PC-9 (cell line): ENCODE results near the gene POP5. TPM values are rescaled to one million over a fixed set of nuclear protein-coding genes. Genes with fewer than 3 reads are reported as not detected.

Source experiments
- BruUV-seq: library from RNA; stranded (reverse); fragments of 400-500 nt; replicated peaks from 2 replicates; lab custom pipeline; 2021; lab: Mats Ljungman, UMichigan
- CTCF ChIA-PET: fragments of 300-600 bp; sonication (Branson Sonifier 250); formaldehyde crosslinking; loops from one replicate; lab custom pipeline; 2022; ENCODE audit warnings: antibody characterized with exemption; lab: Charles Lee
- POLR2A ChIA-PET: fragments of 300-600 bp; sonication (Branson Sonifier 250); formaldehyde crosslinking; loops from one replicate; lab custom pipeline; 2022; ENCODE audit warnings: antibody characterized with exemption; ENCODE audit not compliant: unreplicated experiment; lab: Charles Lee
- DNase-seq, 2 experiments: peaks; one replicate each; pipeline versions ENCODE4 v3.0.0 to v3.0.0-alpha.2; 2015 to 2022; ENCODE audit warnings: mixed read lengths in 1 of 2
- H2AFZ ChIP-seq: fragments of 200-600 bp; sonication (generic); 2 replicates; pipeline ENCODE4 v1.8.1; 2017; ENCODE audit warnings: antibody characterized with exemption
- H3F3A ChIP-seq: fragments of 200-600 bp; sonication (generic); 2 replicates; pipeline ENCODE4 v1.8.1; 2017; ENCODE audit warnings: antibody characterized with exemption, mild to moderate bottlenecking, low read depth; ENCODE audit not compliant: insufficient read depth
- H3K27ac ChIP-seq: fragments of 200-600 bp; sonication (generic); 2 replicates; pipeline ENCODE4 v1.6.1; 2016; ENCODE audit warnings: mixed run types
- H3K27me3 ChIP-seq: fragments of 200-600 bp; sonication (generic); 2 replicates; pipeline ENCODE4 v1.6.1; 2016; ENCODE audit warnings: low read depth, mixed run types; ENCODE audit not compliant: insufficient read depth
- H3K36me3 ChIP-seq: fragments of 200-600 bp; sonication (generic); 2 replicates; pipeline ENCODE4 v1.6.1; 2016; ENCODE audit warnings: low read depth, mixed run types
- H3K4me1 ChIP-seq: fragments of 200-600 bp; sonication (generic); replicated peaks from 2 replicates; pipeline ENCODE4 v1.6.1; 2016; ENCODE audit warnings: mixed run types; ENCODE audit not compliant: insufficient read depth
- H3K4me2 ChIP-seq: fragments of 200-600 bp; sonication (generic); 2 replicates; pipeline ENCODE4 v1.6.1; 2017; ENCODE audit warnings: mixed run types
- H3K4me3 ChIP-seq: fragments of 200-600 bp; sonication (generic); 2 replicates; pipeline ENCODE4 v1.6.1; 2016; ENCODE audit warnings: mixed run types
- H3K79me2 ChIP-seq: fragments of 200-600 bp; sonication (generic); 2 replicates; pipeline ENCODE4 v1.6.1; 2017; ENCODE audit warnings: low read depth, mixed run types
- H3K9me2 ChIP-seq: fragments of 200-600 bp; sonication (generic); 2 replicates; pipeline ENCODE4 v1.8.1; 2017; ENCODE audit warnings: mild to moderate bottlenecking; ENCODE audit not compliant: insufficient read depth
- H3K9me3 ChIP-seq: fragments of 200-600 bp; sonication (generic); 2 replicates; pipeline ENCODE4 v1.8.1; 2016; ENCODE audit warnings: low read depth; ENCODE audit not compliant: insufficient read depth
- H4K20me1 ChIP-seq: fragments of 200-600 bp; sonication (generic); 2 replicates; pipeline ENCODE4 v1.8.1; 2017; ENCODE audit not compliant: insufficient read depth
- EZH2 ChIP-seq: fragments of 200-600 bp; sonication (generic); IDR thresholded peaks from 2 replicates; pipeline ENCODE4 v1.8.0; 2017; ENCODE audit warnings: antibody characterized with exemption, low read depth
- intact Hi-C: fragments of 100-400 bp; cut with micrococcal nuclease; formaldehyde crosslinking; loops from one replicate; pipeline ENCODE4 v1.10.0; 2022; ENCODE audit not compliant: unreplicated experiment
- total RNA-seq: library from RNA; stranded (reverse); gene quantifications from 2 replicates; pipeline ENCODE4 v1.2.3, GENCODE V29; 2021
- TF ChIP-seq, protein P1 (sequence below): fragments of 200-600 bp; sonication (generic); conservative IDR thresholded peaks from 2 replicates; pipeline ENCODE4 v1.6.1; 2017; ENCODE audit warnings: mixed run types, antibody characterized with exemption, mild to moderate bottlenecking, moderate library complexity

POP5 gene
- total RNA-seq, 1 experiment from 2014 or later, result 26.5 TPM

DNA sequence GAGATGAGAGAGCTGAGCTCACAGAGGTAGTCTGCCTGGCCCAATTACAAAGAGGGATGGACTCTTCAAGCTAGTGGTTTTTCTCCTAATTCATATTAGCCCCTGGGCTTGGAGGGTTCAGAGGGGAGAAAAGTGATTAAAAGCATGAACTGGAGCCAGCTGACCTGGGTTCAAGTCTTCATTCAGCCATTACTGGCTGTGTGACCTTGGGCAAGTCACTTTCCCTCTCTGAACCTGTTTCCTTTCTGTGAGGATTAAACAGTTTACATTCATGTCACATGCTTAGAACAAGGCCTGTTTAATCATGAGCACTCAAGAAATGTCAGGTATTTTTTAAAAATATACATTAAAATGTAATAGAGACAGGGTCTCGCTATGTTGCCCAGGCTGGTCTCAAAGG is 7.2 kb upstream of the POP5 start:
- BruUV-seq, result no TSS peak

DNA sequence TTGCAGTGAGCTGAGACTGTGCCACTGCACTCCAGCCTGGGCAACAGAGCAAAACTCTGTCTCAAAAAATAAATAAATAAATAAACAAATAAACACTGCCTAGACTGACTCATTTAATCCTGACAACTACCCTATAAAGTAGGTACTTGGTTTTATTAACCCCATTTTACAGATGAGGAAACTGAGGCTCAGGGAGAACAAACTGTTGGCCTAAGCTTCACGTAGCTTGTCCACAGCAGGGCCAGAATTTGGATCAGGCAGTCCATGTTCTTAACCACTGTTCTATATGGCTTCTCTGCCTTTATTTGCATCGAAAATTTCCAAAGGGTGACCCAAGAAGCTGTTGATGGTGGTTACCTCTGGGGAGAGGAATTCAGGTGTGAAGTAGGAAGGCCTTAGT is 5.7 kb upstream of the POP5 start:
- no peak overlapping the region for H3K4me3 ChIP-seq
- H3K4me1 ChIP-seq, result 0 out of 2 replicates have a peak, but pooled peaks cover 14% of the 10 kb centered on the region
- H2AFZ ChIP-seq, result no peak overlapping the region
- POLR2A ChIA-PET, result no interaction called here
- TF ChIP-seq EZH2, result no peak
- TF ChIP-seq, protein P1, sequence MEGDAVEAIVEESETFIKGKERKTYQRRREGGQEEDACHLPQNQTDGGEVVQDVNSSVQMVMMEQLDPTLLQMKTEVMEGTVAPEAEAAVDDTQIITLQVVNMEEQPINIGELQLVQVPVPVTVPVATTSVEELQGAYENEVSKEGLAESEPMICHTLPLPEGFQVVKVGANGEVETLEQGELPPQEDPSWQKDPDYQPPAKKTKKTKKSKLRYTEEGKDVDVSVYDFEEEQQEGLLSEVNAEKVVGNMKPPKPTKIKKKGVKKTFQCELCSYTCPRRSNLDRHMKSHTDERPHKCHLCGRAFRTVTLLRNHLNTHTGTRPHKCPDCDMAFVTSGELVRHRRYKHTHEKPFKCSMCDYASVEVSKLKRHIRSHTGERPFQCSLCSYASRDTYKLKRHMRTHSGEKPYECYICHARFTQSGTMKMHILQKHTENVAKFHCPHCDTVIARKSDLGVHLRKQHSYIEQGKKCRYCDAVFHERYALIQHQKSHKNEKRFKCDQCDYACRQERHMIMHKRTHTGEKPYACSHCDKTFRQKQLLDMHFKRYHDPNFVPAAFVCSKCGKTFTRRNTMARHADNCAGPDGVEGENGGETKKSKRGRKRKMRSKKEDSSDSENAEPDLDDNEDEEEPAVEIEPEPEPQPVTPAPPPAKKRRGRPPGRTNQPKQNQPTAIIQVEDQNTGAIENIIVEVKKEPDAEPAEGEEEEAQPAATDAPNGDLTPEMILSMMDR, result no peak
- no peak for DNase-seq
- no peak overlapping the region for H3K27ac ChIP-seq
- H3K9me3 ChIP-seq, result no peaks in the 10 kb centered on the region
- no peaks in the 10 kb centered on the region for H3K36me3 ChIP-seq
- no peaks in the 10 kb centered on the region for H3K9me2 ChIP-seq
- H3K4me2 ChIP-seq, result no peak overlapping the region
- intact Hi-C loops, result loop anchor here (10.0 kb wide), 1 partner anchor 858 kb away; no protein-coding TSS in a partner anchor
- no peaks in the 10 kb centered on the region for H4K20me1 ChIP-seq
- H3K27me3 ChIP-seq, result no peaks in the 10 kb centered on the region
- peaks cover 11% of the 10 kb centered on the region; the same call in 1 of the 2 replicates for H3F3A ChIP-seq
- CTCF ChIA-PET, result interaction anchor here (0.6 kb wide), 1 partner anchor 133 kb away, joined by 3 read pairs; no protein-coding TSS in a partner anchor
- no peaks in the 10 kb centered on the region for H3K79me2 ChIP-seq
- BruUV-seq, result no TSS peak

More for the DNA sequence above, 7.2 kb upstream of the POP5 start:
- Histone ChIP-seq H3K36me3 (no peaks in the 10 kb centered on the region), H4K20me1 (no peaks in the 10 kb centered on the region), H3F3A (peaks cover 8% of the 10 kb centered on the region; the same call in 1 of the 2 replicates), H3K4me1 (0 out of 2 replicates have a peak, but pooled peaks cover 7% of the 10 kb centered on the region), H3K27ac (no peak overlapping the region), H3K27me3 (no peaks in the 10 kb centered on the region), H3K9me2 (no peaks in the 10 kb centered on the region), H3K4me3 (no peak overlapping the region), H3K9me3 (no peaks in the 10 kb centered on the region), H3K4me2 (no peak overlapping the region), H2AFZ (no peak overlapping the region), H3K79me2 (no peaks in the 10 kb centered on the region)
- ChIA-PET POLR2A (interaction anchor here (0.6 kb wide), 1 partner anchor 91 kb away, joined by 3 read pairs; no protein-coding TSS in a partner anchor), CTCF (no interaction called here)
- intact Hi-C loops, result loop anchor here (10.0 kb wide), 1 partner anchor 856 kb away; no protein-coding TSS in a partner anchor
- no peak for DNase-seq
- no peak for TF ChIP-seq EZH2
- TF ChIP-seq, protein P1, result no peak

DNA sequence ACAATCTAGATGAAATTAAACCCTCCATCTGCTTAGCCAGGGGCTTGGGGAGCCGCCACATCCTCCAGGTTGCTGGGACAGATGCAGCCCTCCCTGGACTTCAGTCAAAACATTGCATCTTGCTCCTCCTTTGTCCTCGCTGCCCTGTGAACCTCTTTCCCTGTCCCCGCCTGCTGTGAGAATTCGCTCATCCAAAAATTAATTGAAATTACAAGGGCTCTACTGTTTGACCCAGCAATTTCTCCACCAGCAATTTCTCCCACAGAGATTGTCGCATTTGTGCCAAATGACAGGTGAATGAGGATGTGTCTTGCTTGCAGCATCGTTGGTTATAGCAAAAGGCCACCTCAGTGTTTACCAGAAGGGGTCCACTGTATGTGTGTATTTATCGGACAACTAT is 5.0 kb upstream of the POP5 start:
- BruUV-seq, result no TSS peak
- no peaks in the 10 kb centered on the region for H3K27me3 ChIP-seq

More for the DNA sequence above, 5.0 kb upstream of the POP5 start:
- H3K4me1 ChIP-seq, result 0 out of 2 replicates have a peak, but pooled peaks cover 14% of the 10 kb centered on the region
- H3K36me3 ChIP-seq, result no peaks in the 10 kb centered on the region
- H3K9me3 ChIP-seq, result no peaks in the 10 kb centered on the region
- no peak overlapping the region for H3K4me2 ChIP-seq
- TF ChIP-seq EZH2, result no peak
- TF ChIP-seq, protein P1, result no peak
- H2AFZ ChIP-seq, result no peak overlapping the region
- no peak overlapping the region for H3K27ac ChIP-seq
- H3F3A ChIP-seq, result peaks cover 16% of the 10 kb centered on the region; the same call in 1 of the 2 replicates
- ChIA-PET CTCF (no interaction called here), POLR2A (no interaction called here)
- no peak for DNase-seq
- no peaks in the 10 kb centered on the region for H3K79me2 ChIP-seq
- no peak overlapping the region for H3K4me3 ChIP-seq
- no peaks in the 10 kb centered on the region for H3K9me2 ChIP-seq
- no peaks in the 10 kb centered on the region for H4K20me1 ChIP-seq
- intact Hi-C loops, result loop anchor here (10.0 kb wide), 1 partner anchor 859 kb away; no protein-coding TSS in a partner anchor
